Type B pancreatic cell (in vitro differentiated cells): ENCODE results near the gene CYP4X1. TPM values are rescaled to one million over a fixed set of nuclear protein-coding genes. Genes with fewer than 3 reads are reported as not detected.

Experiments used
- DNase-seq: peaks from one replicate; pipeline ENCODE4 v3.0.0; 2021; ENCODE audit warnings: mixed read lengths; ENCODE audit not compliant: unreplicated experiment; ENCODE audit errors: extremely low spot score
- H3K27ac Mint-ChIP-seq: 2 replicates; pipeline ENCODE4 v1.8.0; 2021; ENCODE audit warnings: mild to moderate bottlenecking, mixed read lengths
- H3K27me3 Mint-ChIP-seq: 2 replicates; pipeline ENCODE4 v1.8.0; 2021; ENCODE audit warnings: mixed read lengths
- H3K36me3 Mint-ChIP-seq: 2 replicates; pipeline ENCODE4 v1.8.0; 2021; ENCODE audit warnings: mixed read lengths
- H3K4me1 Mint-ChIP-seq: one replicate; pipeline ENCODE4 v1.8.0; 2021; ENCODE audit warnings: mixed read lengths; ENCODE audit not compliant: unreplicated experiment
- H3K4me3 Mint-ChIP-seq: 2 replicates; pipeline ENCODE4 v1.8.0; 2021; ENCODE audit warnings: mild to moderate bottlenecking, mixed read lengths
- H3K9me3 Mint-ChIP-seq: 2 replicates; pipeline ENCODE4 v1.8.0; 2021; ENCODE audit warnings: mixed read lengths
- total RNA-seq: library from RNA; stranded (reverse); gene quantifications from 2 replicates; pipeline ENCODE4 v1.2.1, GENCODE V29; 2021; ENCODE audit warnings: low replicate concordance
- TF ChIP-seq, protein P1 (sequence below): fragments of 200-600 bp; sonication (generic); conservative IDR thresholded peaks from 2 replicates; pipeline ENCODE4 v1.5.0; 2021; ENCODE audit warnings: antibody characterized with exemption, mild to moderate bottlenecking

Gene CYP4X1
- total RNA-seq, 1 donor from 2014 or later = 1.8 TPM

DNA sequence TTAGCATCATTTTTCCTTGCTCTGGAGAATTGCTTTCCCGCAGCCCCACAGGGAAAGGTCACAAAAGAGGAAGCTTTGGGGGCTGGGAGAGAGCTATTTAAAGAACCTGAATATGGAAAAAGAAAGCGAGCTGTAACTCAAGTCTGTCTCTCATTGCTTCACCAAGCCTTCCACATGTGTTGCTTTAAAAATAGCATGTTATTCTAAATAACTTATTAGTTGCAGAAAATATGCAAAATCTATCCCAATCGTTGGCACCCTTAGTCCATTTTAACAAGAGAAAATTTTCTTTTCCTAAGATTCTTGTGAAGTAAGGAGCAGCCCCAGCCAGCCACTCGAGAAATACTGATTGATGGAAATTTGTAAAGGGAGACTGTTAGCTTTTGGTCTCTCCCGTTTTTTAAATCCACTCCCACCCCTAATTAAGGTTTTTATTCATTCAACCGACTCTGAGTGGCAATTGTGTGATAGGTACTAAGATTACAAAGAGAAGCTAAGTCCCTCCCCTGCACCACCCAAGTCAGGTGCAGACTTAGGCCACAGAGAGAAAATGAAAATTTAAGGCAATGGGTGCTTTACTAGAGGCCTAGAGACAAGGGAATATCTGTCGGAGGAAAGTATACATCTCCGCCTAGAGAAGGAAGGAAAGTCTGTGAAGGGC is 802 bp downstream of the CYP4X1 start:
- TF ChIP-seq, protein P1, sequence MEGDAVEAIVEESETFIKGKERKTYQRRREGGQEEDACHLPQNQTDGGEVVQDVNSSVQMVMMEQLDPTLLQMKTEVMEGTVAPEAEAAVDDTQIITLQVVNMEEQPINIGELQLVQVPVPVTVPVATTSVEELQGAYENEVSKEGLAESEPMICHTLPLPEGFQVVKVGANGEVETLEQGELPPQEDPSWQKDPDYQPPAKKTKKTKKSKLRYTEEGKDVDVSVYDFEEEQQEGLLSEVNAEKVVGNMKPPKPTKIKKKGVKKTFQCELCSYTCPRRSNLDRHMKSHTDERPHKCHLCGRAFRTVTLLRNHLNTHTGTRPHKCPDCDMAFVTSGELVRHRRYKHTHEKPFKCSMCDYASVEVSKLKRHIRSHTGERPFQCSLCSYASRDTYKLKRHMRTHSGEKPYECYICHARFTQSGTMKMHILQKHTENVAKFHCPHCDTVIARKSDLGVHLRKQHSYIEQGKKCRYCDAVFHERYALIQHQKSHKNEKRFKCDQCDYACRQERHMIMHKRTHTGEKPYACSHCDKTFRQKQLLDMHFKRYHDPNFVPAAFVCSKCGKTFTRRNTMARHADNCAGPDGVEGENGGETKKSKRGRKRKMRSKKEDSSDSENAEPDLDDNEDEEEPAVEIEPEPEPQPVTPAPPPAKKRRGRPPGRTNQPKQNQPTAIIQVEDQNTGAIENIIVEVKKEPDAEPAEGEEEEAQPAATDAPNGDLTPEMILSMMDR = no peak
- Mint-ChIP-seq H3K36me3 (no peaks in the 10 kb centered on the region), H3K27me3 (peaks cover 56% of the 10 kb centered on the region), H3K4me3 (peak overlapping the region; percentile 77), H3K4me1 (peaks cover 16% of the 10 kb centered on the region), H3K27ac (no peak overlapping the region), H3K9me3 (no peaks in the 10 kb centered on the region)
- no peak for DNase-seq

DNA sequence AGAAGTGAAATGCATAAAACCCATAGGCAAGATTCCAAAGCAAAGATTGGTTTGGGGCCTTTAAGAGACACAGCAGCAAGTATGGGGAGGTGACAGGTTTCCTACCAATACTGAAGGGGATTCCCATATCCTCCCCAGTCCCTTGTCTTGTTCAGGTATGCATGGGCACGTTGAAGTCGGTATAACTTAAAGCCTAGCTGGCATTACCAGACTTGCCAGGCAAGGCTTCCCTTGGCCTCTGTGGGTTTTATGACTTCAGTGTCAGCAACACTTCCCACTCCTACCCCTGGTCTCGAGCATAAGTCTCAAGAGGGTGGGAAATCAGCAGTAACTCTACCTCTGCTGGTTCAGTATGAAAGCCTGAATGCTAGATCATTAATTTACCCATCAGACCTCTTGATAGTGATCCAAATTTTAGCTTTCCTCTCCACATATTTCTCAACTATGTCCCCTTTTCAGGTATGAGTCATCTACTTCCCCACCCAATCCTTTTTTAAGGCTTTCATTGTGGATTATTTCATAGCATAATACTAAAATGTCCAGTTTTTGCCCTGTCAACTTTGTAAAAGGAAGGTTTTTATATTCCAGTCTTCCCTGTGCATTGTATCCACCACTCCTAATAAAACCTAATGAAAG is 6.8 kb downstream of the CYP4X1 start:
- Mint-ChIP-seq H3K9me3 (no peaks in the 10 kb centered on the region), H3K36me3 (no peaks in the 10 kb centered on the region), H3K4me3 (no peak overlapping the region), H3K27me3 (peaks cover 34% of the 10 kb centered on the region), H3K27ac (no peak overlapping the region), H3K4me1 (peaks cover under 1% of the 10 kb centered on the region)
- DNase-seq = no peak
- TF ChIP-seq, protein P1 = no peak

DNA sequence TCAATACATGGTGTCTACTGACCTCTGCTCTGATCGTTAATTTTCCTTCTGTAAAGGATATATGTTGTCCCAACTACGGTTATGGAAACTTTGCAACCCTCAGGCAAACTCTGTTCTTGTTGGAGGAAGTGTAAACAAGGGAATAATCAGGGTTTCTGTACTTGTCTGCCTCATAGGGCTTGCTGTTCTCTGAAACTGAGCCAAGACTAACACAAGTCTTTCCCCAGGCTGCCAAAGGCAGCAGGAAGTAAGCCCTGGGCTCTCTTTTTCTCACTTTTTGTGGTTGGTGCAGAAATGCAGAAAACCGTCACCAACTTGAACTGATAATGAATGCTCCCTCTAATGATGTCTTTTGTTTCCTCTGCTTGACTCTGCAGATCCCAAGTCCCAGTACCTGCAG is 7.6 kb downstream of the CYP4X1 start:
- TF ChIP-seq, protein P1 = no peak
- H3K27ac Mint-ChIP-seq = no peak overlapping the region
- H3K36me3 Mint-ChIP-seq = no peaks in the 10 kb centered on the region
- peaks cover 31% of the 10 kb centered on the region for H3K27me3 Mint-ChIP-seq
- no peaks in the 10 kb centered on the region for H3K4me1 Mint-ChIP-seq
- H3K9me3 Mint-ChIP-seq = no peaks in the 10 kb centered on the region
- H3K4me3 Mint-ChIP-seq = no peak overlapping the region
- DNase-seq = no peak

DNA sequence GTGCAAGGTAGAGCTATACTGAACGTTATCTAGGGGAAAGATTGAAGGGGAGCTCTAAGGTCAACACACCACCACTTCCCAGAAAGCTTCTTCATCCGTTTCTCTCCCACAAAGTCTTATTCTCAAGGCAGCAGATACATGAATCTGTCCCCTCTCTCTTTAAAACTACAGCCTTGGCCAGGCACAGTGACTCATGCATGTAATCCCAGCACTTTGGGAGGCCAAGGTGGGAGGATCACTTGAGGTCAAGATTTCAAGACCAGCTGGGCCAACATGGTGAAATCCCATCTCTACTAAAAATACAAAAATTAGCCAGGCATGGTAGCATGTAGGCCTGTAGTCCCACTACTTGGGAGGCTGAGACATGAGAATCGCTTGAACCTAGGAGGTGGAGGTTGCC is 8.1 kb downstream of the CYP4X1 start:
- Mint-ChIP-seq H3K27ac (no peak overlapping the region), H3K36me3 (no peaks in the 10 kb centered on the region), H3K4me3 (no peak overlapping the region), H3K9me3 (no peaks in the 10 kb centered on the region), H3K27me3 (peaks cover 31% of the 10 kb centered on the region), H3K4me1 (no peaks in the 10 kb centered on the region)
- TF ChIP-seq, protein P1 = no peak
- DNase-seq = no peak

DNA sequence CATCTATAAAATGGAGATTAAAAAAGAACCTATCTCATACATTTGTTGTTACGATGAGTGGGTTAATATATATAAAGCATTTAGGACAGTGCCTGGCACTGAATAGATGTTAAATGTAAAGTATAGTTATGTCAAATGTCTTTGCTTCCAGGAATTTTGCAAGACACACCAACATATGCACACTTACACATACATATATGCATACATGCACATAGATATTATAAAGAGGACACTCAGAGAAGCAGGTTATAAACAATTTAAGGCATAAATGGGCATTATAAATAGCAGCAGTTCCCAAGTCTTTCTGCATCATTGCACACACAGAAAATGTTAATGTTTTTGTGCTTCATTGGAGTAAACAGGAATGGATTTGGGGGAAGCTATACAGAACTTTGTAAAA is 13.3 kb downstream of the CYP4X1 start:
- Mint-ChIP-seq H3K4me3 (no peak overlapping the region), H3K36me3 (no peaks in the 10 kb centered on the region), H3K27me3 (peaks cover 28% of the 10 kb centered on the region), H3K9me3 (no peaks in the 10 kb centered on the region), H3K27ac (no peak overlapping the region), H3K4me1 (no peaks in the 10 kb centered on the region)
- TF ChIP-seq, protein P1 = no peak
- DNase-seq = no peak
